ENCODE measurements around the gene S1PR5.

The S1PR5 gene

DNA sequence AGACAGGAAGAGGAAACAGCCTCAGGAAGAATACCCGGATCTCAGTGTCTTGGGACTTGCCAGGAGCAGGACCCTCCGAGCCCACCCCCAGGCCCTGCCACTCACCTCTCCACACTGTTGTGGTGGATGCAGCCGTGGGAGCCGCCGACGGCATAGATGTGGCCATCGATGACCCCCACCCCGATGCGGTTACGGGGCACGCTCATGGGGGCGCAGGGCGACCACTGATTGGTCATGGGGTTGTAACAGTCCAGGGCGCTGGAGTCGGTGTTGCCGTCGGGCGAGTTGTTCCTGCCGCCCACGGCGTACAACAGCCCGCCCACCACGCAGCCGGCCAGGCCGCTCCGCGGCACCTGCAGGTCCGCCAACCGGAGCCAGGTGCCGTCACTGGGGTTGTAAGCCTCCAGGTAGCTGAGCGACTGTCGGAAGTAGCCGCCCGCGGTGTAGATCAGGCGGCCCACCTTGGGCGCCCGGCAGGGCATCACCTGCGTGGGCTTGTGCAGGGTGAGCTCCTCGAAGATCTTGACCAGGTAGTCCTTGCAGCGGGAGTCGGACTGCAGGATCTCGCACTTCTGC is 25.7 kb downstream of the S1PR5 start:
- H3K4me3 ChIP-seq (ENCODE audit: low read depth, low read length): no peak overlapping the region
- TF ChIP-seq, protein P1, sequence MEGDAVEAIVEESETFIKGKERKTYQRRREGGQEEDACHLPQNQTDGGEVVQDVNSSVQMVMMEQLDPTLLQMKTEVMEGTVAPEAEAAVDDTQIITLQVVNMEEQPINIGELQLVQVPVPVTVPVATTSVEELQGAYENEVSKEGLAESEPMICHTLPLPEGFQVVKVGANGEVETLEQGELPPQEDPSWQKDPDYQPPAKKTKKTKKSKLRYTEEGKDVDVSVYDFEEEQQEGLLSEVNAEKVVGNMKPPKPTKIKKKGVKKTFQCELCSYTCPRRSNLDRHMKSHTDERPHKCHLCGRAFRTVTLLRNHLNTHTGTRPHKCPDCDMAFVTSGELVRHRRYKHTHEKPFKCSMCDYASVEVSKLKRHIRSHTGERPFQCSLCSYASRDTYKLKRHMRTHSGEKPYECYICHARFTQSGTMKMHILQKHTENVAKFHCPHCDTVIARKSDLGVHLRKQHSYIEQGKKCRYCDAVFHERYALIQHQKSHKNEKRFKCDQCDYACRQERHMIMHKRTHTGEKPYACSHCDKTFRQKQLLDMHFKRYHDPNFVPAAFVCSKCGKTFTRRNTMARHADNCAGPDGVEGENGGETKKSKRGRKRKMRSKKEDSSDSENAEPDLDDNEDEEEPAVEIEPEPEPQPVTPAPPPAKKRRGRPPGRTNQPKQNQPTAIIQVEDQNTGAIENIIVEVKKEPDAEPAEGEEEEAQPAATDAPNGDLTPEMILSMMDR (IDR thresholded peaks at IDR 0.05; ENCODE audit: insufficient read depth, low read depth, low read length, missing control alignments): no peak
- DNase-seq (ENCODE audit: low read depth): no peak

DNA sequence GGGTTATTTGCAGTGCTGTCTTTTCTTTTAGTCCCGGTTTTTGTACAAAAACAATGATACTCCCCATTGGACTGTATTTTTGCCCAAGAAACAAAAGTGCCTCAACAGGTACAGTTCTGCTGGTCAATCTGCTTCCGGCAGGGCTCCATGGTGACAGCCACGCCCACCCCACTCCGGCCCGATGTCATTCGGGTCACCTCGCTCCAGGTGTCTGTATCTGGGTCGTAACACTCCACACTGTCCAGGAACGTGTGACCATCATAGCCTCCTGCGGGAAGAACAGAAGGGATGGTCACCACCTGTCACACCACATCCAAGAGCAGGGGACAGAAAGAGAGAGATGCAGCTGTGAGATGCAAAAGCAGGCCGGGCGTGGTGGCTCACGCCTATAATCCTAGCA is 30.7 kb downstream of the S1PR5 start:
- TF ChIP-seq, protein P1 (IDR thresholded peaks at IDR 0.05; ENCODE audit: insufficient read depth, low read depth, low read length, missing control alignments): no peak
- H3K4me3 ChIP-seq (ENCODE audit: low read depth, low read length): no peak overlapping the region
- no peak for DNase-seq (ENCODE audit: low read depth)

DNA sequence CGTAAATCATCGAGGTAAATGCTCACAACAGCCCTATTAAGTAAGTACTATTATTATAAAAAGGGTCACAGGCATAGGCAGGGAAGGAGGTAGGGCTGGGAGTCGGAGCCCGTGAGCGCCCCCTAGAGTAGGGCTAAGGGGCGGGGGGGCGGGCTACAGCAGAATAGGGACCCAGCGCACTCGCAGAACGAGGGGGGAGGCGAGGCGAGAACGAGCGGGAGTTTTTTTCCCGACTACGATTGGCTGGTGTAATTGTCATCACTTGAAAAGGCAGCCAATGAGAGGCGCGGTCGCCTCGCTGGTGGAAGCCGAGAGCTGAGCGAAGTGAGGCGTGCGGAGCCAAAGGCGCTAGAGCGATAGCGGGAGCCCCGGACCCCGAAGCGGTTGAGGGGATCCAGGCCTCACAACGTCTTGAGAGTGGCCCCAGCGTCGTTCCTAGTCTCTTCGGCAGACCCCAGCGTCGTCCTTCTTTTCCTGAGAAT is 38.3 kb downstream of the S1PR5 start:
- DNase-seq (ENCODE audit: low read depth): peak; percentile 58
- no peak overlapping the region for H3K4me3 ChIP-seq (ENCODE audit: low read depth, low read length)
- TF ChIP-seq, protein P1 (IDR thresholded peaks at IDR 0.05; ENCODE audit: insufficient read depth, low read depth, low read length, missing control alignments): peak; percentile 37

DNA sequence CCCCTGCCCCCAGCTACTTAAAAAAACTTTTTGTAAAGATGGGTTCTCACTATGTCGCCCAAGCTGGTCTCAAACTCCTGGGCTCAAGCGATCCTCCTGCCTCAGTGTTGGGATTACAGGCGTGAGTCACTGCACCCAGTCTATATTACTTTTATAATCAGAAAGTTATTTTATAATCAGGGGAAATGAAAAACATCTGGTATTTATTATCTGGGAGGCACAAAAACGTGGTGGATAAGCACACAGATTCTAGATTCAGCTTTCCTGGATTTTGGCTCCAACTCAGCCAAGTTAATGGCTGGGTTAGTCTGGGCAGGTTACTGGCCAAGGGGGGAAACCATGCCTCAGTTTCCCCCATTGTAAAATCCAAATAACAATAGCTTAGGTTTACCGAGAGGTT is 38.8 kb downstream of the S1PR5 start:
- no peak overlapping the region for H3K4me3 ChIP-seq (ENCODE audit: low read depth, low read length)
- no peak for DNase-seq (ENCODE audit: low read depth)
- TF ChIP-seq, protein P1 (IDR thresholded peaks at IDR 0.05; ENCODE audit: insufficient read depth, low read depth, low read length, missing control alignments): no peak

DNA sequence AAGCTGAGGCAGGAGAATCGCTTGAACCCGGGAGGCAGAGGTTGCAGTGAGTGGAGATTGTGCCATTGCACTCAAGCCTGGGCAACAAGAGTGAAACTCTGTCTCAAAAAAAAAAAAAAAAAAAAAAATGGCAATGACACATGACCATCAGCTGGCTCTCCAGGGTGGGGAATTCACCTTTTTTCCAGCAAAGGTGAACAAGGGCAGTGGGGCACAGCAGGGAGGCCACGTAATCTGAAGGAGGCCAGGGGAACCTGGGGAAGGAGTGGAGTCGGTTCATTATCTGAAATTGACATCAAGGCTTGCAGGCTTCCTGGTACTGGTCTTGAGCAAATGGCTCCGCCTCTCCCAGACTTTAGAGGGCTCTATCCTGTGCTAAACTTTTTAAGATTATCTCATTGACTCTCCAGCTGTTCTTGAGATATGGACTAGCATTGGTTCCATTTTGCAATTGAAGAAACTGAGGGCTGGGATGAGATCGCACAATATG is 42.2 kb downstream of the S1PR5 start:
- no peak for DNase-seq (ENCODE audit: low read depth)
- TF ChIP-seq, protein P1 (IDR thresholded peaks at IDR 0.05; ENCODE audit: insufficient read depth, low read depth, low read length, missing control alignments): no peak
- H3K4me3 ChIP-seq (ENCODE audit: low read depth, low read length): no peak overlapping the region

DNA sequence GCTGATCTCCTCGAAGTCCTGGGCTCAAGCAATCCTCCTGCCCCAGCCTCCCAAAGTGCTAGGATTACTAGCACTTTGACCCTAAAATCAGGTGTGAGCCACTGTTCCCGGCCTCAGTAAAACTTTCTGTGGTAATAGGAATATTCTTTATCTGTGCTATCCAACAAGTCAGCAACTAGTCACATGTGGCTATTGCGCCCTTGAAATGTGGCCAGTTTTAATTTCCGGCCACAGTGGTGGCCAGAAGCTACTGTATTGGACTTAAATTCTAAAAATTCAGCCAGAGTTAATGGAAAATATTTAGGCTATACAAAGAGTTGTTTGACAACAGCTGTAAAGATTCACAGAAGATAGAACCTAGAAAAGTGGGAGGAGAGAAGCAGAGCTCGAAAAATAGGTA is 44.1 kb downstream of the S1PR5 start:
- no peak for DNase-seq (ENCODE audit: low read depth)
- H3K4me3 ChIP-seq (ENCODE audit: low read depth, low read length): no peak overlapping the region
- TF ChIP-seq, protein P1 (IDR thresholded peaks at IDR 0.05; ENCODE audit: insufficient read depth, low read depth, low read length, missing control alignments): no peak

DNA sequence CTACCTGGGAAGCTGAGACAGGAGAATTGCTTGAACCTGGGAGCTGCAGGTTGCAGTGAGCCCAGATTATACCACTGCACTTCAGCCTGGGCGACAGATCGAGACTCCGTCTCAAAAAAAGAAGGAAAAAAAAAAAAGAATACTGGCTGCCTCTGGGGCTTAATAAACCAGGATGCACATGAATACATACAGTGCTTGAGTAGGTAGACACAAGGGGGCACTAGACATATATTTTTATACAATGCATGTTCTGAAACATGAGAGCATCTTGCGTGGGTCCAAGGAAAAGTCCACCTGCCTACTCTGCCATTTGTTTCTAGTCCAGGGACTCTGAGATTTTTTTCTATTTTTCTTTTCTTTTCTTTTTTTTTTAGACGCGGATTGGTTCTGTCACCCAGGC is 45.3 kb downstream of the S1PR5 start:
- H3K4me3 ChIP-seq (ENCODE audit: low read depth, low read length): no peak overlapping the region
- DNase-seq (ENCODE audit: low read depth): peak; percentile 51
- TF ChIP-seq, protein P1 (IDR thresholded peaks at IDR 0.05; ENCODE audit: insufficient read depth, low read depth, low read length, missing control alignments): peak; percentile 31

Data from GM12865 (cell line).